Neutrophil (primary cell): Measurements from ENCODE around the gene ANTXR1.

Experiments used
- H3K27ac ChIP-seq: fragments of 200-600 bp; sonication (generic); 2 replicates; pipeline ENCODE4 v1.5.1; 2016; ENCODE audit warnings: mild to moderate bottlenecking, moderate library complexity
- H3K27me3 ChIP-seq: fragments of 200-600 bp; sonication (generic); 2 replicates; pipeline ENCODE4 v1.6.0; 2016; ENCODE audit warnings: mild to moderate bottlenecking
- H3K36me3 ChIP-seq: fragments of 200-600 bp; sonication (generic); 2 replicates; pipeline ENCODE4 v1.5.1; 2017
- H3K4me1 ChIP-seq, 2 experiments: fragments of 200-600 bp in 1 of 2; sonication (generic) in 1 of 2; 1 replicate in 1 of 2; 2 replicates in 1 of 2; pipeline versions ENCODE4 v1.5.1 to v1.6.1; 2013 to 2016; ENCODE audit warnings: low read depth in 1 of 2, low read length in 1 of 2, mild to moderate bottlenecking in 1 of 2, moderate library complexity in 1 of 2; ENCODE audit not compliant: control insufficient read depth in 1 of 2, insufficient read depth in 1 of 2
- H3K4me3 ChIP-seq, 2 experiments: fragments of 200-600 bp in 1 of 2; sonication (generic) in 1 of 2; 1 replicate in 1 of 2; 2 replicates in 1 of 2; pipeline ENCODE4 v1.5.1; 2013 to 2016; ENCODE audit warnings: low read depth in 1 of 2, low read length in 1 of 2, mild to moderate bottlenecking in 1 of 2, moderate library complexity in 1 of 2
- H3K9me3 ChIP-seq: fragments of 200-600 bp; sonication (generic); 2 replicates; pipeline ENCODE4 v1.5.1; 2016
- TF ChIP-seq, protein P1 (sequence below): fragments of 200-600 bp; sonication (generic); IDR thresholded peaks from 2 replicates; pipeline ENCODE4 v1.5.1; 2016; ENCODE audit warnings: antibody characterized with exemption

The ANTXR1 gene

DNA sequence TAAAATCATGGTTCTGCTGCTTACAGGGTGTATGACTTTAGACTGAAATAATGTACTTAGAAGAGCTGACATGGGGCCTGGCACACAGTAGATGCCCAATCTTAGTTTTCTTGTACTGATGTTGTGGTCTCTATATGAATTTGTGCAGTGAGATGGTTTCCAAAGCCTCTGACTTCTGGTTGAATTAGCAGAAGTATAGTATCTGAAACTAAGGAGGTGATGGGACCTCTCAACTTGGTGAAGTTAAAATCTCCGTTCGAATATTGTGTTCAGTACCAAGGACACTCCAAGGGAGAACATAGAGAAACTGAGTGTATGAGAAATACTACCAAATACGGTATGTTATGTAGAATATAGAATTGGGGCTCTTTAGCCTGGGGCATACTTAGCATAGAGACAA is 120.9 kb downstream of the ANTXR1 start:
- TF ChIP-seq, protein P1, sequence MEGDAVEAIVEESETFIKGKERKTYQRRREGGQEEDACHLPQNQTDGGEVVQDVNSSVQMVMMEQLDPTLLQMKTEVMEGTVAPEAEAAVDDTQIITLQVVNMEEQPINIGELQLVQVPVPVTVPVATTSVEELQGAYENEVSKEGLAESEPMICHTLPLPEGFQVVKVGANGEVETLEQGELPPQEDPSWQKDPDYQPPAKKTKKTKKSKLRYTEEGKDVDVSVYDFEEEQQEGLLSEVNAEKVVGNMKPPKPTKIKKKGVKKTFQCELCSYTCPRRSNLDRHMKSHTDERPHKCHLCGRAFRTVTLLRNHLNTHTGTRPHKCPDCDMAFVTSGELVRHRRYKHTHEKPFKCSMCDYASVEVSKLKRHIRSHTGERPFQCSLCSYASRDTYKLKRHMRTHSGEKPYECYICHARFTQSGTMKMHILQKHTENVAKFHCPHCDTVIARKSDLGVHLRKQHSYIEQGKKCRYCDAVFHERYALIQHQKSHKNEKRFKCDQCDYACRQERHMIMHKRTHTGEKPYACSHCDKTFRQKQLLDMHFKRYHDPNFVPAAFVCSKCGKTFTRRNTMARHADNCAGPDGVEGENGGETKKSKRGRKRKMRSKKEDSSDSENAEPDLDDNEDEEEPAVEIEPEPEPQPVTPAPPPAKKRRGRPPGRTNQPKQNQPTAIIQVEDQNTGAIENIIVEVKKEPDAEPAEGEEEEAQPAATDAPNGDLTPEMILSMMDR: no peak
- no peaks in the 10 kb centered on the region for H3K36me3 ChIP-seq

DNA sequence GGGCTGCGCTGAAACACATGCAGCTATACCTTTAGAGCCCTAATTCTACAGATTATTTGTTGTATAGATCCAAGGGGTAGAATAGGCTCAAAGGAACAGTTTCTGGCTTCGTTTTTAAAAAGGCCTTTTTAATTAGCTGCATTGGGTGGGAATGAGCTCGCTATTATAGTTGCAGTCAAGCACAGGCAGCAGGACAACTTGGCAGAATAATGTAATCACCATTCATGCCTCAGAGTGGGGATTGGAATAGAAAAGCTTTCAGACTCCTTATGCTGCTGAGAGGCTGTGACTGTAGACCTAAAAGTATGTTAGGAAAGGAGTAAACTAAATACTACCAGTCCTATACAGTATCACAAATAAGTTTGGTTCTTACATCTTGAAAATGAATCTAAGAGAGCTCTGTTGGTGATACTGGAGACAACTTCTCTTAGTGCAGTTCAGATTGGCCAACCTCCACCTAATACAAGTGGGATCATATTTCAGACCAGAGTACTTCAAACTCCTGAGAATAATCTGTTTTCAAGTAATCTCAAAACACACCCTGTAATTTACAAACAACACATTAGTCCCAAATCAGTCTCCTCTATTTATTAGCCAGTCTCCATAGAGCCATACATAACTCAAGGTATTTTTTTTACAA is 121.4 kb downstream of the ANTXR1 start:
- no peak overlapping the region for H3K4me3 ChIP-seq

More for the DNA sequence above, 120.9 kb downstream of the ANTXR1 start:
- no peaks in the 10 kb centered on the region for H3K4me1 ChIP-seq
- H3K4me3 ChIP-seq: no peak overlapping the region
- no peaks in the 10 kb centered on the region for H3K27me3 ChIP-seq
- no peaks in the 10 kb centered on the region for H3K9me3 ChIP-seq
- H3K27ac ChIP-seq: no peak overlapping the region

DNA sequence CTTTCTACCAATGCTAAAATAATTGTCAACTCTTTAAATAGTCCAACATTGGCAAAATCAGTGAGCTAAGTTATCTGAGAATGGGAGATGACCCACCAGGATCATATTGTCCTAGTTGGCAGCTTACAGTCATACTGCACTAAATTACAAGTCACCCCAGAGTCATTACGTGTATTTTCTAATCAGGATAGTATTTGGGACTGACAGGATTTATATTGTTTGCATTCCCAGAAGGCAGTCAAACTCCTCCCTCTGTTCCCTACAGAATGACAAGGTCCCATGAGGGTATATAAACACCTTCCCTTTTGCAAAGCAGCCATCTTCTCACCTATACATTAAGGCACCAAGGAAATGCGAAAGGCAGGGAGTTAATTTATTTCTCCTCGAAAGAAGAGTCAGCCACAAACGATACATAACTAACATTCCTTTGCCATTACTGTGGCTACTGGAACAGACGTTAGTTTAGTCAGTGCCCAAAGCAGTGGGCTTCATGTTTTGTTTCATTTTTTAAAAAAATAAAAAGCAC is 125.3 kb downstream of the ANTXR1 start:
- TF ChIP-seq, protein P1: no peak
- Histone ChIP-seq H3K36me3 (no peaks in the 10 kb centered on the region), H3K4me1 (no peaks in the 10 kb centered on the region), H3K27me3 (no peaks in the 10 kb centered on the region), H3K9me3 (no peaks in the 10 kb centered on the region), H3K27ac (no peak overlapping the region), H3K4me3 (no peak overlapping the region)

More for the DNA sequence above, 121.4 kb downstream of the ANTXR1 start:
- Histone ChIP-seq H3K4me1 (no peaks in the 10 kb centered on the region), H3K9me3 (no peaks in the 10 kb centered on the region), H3K27ac (no peak overlapping the region), H3K36me3 (no peaks in the 10 kb centered on the region), H3K27me3 (no peaks in the 10 kb centered on the region)
- TF ChIP-seq, protein P1: no peak

DNA sequence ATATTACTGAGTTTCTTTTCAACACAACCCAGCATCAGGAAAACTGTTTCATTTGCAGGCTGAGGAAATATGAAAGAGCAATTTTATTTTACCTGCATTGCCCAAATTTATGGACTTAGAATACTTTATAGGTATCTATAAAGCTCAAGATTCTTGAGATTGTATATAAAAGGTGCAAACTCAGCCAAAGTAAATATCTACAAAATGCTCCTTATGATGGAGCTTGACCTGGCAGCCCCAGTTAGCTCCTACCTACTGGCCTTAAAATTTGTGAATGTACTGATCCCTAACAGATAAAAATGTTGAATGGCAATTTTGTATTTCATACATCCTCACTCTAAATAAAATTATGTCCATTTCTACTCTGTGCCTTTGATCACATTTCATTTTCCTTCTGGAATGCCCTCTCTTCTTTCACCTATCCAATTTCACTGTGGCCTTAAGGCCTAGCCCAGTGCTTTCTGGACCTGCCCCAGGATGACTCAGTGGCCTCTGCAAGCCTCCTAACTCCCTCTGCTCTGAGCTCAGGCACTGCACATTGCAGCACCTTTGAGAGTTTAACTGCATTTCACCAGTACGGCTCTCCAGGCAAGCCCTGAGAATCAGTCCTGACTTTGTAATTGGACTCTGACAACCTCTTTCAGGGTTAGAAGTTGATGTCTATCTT is 125.9 kb downstream of the ANTXR1 start:
- Histone ChIP-seq H3K27ac (no peak overlapping the region), H3K4me1 (no peaks in the 10 kb centered on the region)

DNA sequence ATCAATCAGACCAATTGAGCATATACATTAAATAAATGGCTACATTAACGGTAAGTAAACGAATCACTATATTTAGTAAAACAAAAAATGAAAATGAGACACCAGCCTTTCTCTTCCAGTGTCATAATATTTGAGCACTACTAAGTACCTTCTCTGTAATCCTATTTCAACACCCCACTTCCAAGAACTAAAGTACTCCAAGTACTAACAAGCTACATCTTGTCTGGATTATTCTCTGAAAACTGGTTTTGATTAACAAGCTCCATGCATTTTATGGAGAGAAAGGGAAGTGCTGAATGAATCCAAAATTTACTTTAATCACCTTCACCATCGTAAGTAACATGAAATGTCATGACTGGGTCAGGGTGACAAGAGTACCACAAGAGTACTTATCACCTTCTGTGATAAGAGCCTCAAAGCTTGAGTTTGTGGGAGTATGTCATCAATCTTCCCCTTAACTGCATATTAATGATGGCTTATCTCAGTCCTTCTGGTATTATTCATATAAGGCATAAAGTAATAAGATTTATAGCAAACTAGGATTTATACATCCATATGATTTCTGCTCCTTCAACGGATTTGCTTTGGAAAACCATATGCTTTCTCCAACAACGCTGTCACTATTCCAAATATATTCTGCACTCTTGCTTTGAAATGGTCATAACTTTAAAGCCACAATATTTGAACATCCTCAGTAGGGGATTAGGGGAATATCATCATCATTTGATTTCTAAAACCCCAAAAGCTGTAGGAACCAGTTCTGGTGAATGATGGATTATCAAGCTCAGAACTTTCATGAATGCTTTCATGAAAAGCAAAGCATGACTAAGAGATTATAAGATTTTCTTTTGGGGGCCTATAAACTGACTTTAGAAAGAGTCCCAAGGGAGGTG is 127.0 kb downstream of the ANTXR1 start:
- Histone ChIP-seq H3K27me3 (no peaks in the 10 kb centered on the region), H3K4me1 (no peaks in the 10 kb centered on the region), H3K27ac (no peak overlapping the region), H3K36me3 (no peaks in the 10 kb centered on the region), H3K4me3 (no peak overlapping the region), H3K9me3 (no peaks in the 10 kb centered on the region)
- TF ChIP-seq, protein P1: no peak

More for the DNA sequence above, 125.9 kb downstream of the ANTXR1 start:
- TF ChIP-seq, protein P1: no peak
- no peaks in the 10 kb centered on the region for H3K9me3 ChIP-seq
- no peaks in the 10 kb centered on the region for H3K36me3 ChIP-seq
- H3K4me3 ChIP-seq: no peak overlapping the region
- H3K27me3 ChIP-seq: no peaks in the 10 kb centered on the region
